CD4-positive, alpha-beta T cell treated with Interleukin-6 at 100 ng/mL for 8 hours (primary cell): Measurements from ENCODE around the gene PPDPF.

ENCODE experiments used
- DNase-seq: peaks from one replicate; pipeline ENCODE4 v3.0.0-alpha.2; 2020; ENCODE audit warnings: mixed read lengths, low spot score

The PPDPF gene

DNA sequence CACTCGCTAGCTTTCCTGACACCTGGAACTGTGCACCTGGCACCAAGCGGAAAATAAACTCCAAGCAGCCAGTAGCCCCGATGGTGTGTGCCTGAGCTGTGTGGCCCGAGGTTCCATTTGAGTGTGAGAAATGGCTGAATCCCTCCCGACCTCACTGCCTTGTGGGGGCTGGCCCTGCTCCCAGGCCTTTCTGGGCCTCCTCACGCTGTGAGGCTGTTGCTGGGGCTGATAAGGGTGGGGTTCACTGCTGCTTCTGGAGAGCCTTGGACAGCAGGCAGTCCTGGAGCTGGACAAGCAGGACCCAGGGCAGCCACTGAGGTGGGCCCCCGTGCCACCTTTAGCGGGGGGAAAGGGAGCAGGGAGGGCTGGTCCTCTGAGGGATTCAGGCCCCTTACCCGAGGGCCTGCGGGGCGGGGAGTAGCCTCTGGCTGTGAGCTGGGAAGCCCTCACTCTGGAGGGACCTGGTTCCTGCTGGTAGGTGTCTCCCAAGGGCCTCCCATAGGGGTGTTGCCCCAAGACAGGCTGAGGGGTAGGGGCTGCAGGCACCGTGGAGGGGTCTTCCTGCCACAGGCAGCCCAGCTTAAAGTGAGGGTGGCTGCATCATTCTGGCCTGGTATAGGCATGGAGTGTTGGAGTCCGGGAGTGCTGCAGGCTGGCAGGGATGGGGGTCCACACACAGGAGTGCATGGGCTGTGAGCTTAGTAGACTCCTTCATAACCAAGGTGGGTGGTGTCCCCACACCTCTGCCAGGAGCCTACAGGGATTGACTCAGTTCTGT is 1.7 kb downstream of the PPDPF start:
- DNase-seq: no peak

DNA sequence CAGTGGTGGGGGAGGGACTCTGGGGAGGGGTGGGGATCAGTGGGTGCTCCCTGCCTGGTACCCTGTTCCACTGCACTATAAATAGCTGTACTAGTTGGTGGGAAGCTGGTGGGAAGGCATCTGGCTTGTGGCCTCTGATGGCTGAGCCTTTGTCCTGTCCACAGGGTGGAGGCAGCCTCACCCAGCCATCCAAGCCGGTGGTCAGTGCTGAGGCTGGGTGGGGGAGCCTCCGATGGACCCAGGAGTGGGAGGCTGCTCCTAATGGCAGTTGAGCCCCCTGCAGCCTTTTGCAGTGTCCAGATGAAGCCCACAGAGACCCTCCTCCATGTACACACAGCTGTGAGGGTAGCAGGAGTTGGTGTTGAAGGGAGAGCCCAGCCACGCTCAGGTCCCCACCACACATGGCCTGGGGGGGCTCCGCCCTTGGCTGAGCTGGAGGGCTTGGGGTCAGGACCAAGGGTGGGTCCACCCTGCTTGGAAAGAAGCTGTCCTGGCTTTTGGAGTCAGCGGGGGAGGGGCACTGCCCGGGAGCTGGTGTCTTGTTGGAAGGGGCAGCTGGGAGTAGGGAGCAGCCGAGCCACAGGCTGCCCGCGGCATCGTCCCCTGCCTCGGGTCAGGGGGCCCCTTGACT is 2.5 kb downstream of the PPDPF start:
- DNase-seq: no peak

DNA sequence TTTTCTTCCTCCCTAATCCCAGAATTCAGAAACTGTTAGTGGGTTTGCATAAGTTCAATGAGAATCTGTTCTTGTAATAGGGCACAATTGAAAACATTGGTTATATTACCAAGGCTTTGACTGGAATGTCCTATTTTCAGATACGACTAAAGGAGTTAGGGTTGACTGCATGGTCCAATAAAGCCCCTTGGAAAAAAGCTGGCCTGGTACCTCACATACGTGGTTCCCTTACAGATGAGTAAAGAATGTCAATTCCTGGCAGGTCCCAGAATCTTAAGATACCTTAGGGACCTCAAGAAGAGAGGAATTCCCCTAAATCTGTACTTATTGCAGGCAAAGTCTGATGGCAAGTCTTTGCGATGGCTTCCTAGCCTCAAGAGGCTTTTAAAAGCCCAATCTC is 4.6 kb downstream of the PPDPF start:
- no peak for DNase-seq

DNA sequence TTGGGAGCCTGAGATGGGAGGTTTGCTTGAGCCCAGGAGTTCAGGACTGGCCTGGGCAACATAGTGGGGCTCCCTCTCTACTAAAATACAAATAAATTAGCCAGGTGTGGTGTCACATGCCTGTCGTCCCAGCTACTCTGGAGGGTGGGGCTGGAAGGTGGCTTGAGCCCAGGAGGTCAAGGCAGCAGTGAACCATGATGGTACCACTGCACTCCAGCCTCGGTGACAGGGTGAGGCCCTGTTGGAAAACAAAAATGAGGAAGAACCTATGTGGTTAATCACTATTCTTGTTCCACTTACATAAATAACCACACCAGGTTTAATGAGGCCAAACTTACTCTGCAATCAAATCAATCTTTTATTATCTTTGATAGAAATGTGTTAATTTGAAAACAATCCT is 5.4 kb downstream of the PPDPF start:
- DNase-seq: no peak

DNA sequence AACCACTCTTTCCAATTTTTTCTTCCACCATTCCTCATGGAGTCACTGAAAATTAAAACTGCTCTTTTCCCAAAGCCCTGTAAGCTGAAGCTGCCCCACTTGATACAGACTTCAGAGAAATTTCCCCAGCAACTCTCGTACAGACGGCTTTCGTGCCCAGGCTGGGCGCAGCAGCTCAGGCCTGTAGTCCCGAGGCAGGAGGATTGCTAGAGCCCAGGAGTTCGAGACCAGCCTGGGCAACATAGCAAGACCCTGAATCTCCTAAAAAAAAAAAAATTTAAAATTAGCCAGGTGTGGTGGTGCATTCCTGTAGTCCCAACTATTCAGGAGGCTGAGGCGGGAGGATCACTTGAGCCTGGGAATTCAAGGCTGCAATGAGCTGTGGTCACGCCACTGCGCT is 6.6 kb downstream of the PPDPF start:
- no peak for DNase-seq

DNA sequence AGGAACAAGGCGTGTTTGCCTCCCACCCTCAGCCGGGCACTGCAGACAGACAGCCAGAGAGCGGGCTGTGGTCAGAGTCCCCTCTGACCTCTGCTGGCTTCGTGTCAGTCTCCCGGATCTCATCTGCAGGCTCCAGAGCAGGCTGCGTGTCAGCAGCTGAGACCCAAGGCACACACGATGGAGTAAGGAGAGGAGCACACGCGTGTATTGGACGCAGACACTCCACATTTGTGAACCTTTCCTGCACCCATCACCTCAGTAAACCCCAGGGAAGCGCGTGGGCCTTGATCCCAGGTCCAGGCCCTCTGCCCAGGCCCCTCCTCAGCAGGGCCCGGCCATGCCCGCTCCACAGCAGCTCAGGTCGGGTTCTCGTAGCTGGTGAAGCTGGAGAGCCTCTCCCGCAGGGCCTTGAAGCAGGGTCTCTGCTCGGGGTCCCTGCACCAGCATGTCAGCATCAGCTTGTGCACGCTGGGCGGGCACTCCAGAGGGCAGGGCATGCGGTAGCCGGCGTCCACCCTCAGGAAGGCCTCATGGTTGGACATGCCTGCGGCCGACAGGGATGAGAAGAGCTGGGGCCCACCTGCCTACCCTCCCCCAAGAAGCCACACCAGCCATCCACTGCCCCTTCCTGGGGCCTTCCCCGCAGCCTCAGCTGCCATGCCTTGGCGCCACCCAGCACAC is 8.8 kb downstream of the PPDPF start:
- DNase-seq: no peak

DNA sequence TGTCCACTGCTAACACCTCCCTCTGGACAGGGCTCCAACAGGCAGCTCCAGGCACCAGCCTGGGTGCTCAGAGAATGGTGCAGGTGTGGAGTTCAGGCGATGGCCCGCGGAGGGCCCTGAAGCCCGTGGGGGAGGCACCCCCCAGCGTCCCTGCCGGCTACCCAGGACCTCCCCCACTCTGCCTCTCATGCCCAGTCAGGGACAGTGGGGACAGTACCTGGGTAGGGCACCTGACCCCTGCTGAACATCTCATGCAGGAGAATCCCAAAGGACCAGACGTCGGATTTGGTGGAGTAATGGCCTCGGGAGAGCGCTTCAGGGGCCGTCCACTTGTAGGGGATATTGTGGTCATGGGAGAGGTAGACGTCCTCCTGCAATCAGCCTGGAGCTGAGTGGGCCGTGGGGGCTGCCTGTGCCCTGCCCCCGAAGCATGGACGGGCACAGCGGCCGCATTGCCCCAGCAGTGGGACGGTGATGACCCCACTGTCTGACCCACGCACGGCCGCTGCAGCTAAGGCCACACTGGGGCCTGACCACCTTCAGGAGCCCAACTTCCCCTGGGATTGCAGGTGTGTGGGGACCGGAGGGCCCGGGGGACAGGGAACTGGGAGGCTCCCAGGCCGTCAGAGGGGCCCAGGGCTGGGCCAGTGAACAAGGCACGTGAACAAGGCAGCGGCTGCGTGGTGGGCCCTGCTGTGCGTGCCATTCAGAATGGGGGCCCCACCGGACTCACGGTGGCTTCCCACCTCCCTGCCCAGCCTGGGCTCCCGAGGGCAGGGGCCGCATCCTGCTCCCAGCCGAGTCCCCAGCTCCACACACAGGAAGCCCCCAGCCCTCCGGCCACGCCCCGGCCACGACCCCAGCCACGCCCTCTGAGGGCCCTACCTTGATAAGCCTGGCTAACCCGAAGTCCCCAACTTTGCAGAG is 9.6 kb downstream of the PPDPF start:
- no peak for DNase-seq

DNA sequence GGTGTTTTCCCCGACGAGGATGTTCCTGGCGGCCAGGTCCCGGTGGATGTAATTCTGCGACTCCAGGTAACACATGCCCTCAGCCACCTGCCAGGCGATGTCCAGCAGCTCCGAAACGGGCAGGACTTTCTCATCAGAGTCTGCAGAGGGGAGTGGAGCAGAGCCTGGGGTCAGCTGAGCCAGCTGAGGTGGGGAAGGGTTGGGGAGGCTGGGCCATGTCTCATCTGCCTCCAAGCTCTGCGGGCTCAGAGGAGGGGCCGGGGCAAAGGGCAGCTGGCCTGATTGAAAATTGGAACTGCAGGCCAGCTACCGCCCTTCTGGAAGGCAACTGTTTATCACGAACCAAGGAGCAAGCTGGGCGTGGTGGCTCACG is 10.2 kb downstream of the PPDPF start:
- no peak for DNase-seq

DNA sequence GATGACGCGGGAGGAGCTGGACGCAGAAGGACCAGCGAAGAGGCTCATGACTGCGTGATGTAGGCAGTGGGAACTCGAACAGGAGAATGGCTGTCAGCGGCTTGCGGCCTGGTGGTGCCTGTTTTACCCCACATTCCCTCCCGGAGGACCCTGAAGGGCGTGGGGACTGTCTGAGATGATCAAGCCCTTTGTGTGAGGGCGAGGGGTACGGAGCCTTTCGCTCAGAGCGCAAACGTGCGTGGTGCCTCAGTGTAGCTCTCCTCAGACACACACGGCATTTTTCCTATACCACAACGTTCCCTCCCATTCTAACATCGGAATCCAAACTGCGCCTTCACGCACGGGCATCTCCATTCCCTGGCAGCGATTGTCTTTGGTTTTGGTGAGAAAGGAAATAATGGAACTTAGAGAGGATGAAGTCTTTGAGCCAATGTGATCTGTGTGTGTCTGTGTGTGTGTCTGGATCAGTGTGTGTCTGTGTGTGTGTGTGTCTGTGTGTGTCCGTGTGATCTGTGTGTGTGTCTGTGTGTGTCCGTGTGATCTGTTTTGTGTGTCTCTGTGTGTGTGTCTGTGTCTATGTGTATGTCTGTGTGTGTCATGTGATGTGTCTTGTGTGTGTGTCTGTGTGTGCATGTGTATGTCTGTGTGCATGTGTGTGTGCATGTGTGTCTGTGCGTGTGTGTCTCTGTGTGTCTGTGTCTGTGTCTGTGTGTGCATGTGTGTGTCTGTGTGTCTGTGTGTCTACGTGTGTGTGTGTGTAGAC is 11.3 kb downstream of the PPDPF start:
- no peak for DNase-seq

DNA sequence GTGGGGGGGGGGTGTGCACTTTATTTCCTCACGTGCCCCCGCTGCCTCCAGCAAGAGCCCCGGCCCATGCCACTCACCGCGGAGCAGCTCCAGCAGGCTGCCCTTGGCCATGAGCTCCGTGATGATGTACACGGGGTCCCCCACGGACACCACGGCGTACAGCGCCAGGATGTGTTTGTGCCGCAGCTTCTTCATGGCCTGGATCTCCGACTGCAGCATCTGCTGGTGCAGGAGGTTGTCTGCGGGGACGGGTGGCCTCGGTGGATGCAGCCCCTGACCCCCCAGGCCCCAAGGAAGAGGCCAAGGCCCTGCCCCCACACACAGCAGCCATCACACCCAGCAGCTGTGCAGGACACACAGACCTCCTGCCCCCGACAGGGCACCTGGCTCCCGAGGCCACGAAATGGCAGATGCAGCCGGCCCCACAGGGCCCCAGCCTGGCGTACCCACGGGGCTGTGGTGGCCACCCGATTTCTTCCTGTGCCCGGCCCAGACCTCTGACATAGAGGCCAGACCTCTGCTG is 11.9 kb downstream of the PPDPF start:
- DNase-seq: no peak

DNA sequence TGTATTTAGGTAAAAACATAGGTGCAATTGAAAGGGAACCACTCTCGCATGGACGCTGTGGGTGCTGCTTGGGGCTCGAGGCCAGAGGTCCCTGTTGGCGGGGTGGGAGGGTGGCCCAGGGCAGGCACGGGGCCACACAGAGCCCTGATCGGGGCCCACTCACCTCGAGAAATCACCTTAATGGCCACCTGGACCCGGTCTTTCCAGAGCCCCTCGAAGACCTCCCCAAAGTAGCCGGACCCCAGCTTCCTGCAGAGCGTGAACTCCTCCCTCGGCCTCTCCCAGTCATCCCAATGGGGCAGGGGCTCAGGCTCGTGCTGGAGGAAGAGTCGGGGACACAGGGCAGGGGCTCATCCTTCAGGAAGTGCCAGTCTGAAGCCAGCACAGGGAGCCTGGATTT is 12.8 kb downstream of the PPDPF start:
- DNase-seq: no peak

DNA sequence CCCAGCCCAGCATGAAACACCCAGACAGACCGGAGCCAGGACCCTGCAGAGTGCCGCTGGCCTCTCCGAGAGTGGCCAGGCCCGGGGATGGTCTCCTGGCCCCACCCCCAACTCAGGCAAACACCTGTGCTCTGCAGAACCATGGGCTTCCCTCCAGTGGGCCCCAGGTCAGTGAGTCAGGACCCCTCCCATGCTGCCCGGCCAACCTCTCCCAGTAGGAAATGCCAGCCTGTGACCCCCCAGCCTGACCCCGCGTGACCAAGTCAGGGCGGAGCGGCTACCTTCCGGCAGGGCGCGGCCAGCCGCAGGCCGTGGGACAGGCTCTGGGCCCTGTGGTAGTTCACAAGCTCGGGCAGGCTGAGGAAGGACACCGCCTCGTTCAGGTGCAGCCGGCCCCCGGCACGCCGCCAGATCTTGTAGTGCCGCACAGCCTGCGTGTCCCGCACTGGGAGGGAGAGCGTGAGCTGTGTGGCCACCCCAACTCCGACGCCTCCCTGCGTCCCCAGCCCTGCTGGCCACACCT is 13.4 kb downstream of the PPDPF start:
- DNase-seq: no peak

DNA sequence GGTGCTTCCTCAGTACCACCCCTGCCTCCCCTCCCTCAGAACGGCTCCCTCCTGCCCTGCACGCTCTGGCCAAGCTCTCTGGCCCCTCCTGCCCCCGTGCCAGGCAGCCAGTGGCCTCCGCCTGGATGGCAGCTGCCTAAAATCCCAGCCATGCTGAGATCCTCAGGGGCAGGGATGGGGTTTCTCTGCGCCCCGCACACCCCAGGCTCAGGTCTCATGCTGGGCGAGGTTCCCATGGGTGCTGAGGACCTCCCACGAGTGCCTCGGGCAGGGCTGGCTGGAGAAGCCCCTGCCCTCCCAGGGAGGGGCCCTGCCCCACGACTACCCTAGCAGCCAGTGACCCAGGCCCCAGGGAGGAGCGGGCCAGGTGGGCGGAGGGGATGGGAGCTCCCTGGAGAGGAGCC is 13.9 kb downstream of the PPDPF start:
- no peak for DNase-seq

DNA sequence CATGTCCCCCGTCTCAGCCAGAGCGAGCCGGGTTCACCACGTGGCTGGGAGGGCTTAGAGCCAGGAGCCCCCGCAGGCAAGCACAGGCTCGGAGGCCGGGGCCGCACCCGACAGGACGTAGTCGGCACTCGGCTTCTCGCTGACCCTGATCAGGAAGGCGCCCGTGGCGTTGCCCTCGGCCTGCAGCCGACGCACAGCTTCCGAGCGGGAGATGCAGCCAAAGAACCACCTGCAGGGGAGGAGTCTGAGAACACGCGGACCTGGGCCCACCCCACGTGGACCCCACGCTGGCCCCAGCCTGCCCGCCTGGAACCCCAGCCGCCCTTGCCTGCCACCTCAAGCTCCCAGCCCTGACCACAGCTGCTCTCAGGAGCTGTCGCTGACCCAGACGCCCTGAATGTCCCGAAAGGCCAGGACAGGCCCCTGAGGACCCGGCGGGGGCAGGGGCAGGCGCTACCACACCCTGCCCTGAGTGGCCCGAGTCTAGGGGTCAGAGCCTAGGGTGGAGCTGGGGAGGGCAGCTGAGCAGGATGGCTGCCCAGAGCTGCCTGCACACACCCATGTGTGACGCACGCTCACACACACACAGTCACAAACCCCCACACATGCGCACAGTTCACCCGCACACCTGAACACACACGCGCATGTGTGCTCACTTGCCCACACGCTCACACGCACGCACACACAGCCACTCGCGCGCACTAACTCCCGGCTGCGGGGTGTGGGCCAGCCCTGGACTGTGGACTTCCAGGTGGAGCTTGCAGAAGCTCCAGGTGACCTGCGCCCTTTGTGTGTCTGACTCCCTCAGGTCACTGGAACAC is 14.5 kb downstream of the PPDPF start:
- DNase-seq: no peak

DNA sequence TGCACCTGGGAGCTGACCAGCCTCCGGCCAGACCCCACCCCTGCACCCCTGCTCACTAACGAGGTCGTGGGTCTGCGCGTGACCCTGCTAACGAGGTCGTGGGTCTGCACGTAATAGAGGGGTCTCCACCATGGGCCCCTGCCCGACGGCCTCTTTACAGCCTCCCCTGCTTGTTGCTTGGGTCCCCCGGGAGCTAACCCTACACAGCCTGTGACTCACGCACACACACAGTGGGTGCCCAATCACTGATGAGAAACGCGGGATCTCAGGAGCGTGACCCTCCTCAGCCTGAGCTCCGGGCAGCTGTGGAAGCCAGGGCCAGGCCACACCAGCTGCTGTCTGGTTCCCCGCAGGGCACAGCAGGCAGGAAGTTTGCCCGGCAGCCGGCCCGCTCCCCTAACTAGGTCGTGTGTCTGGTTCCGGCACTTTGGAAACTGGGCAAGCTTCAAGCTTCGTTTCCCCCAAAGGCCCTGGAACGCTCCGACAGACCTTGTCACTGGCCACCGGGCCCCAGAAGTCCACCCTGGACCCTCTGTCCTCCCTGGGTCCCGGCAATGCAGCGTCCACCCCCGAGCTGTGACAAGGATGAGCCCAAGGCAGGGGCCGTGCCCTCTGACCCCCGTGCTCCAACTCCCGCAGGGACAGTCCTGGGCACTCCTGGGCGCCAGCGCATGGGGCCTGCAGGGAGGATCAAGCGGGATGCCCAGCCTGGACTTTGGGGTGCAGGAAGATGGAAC is 15.8 kb downstream of the PPDPF start:
- no peak for DNase-seq

DNA sequence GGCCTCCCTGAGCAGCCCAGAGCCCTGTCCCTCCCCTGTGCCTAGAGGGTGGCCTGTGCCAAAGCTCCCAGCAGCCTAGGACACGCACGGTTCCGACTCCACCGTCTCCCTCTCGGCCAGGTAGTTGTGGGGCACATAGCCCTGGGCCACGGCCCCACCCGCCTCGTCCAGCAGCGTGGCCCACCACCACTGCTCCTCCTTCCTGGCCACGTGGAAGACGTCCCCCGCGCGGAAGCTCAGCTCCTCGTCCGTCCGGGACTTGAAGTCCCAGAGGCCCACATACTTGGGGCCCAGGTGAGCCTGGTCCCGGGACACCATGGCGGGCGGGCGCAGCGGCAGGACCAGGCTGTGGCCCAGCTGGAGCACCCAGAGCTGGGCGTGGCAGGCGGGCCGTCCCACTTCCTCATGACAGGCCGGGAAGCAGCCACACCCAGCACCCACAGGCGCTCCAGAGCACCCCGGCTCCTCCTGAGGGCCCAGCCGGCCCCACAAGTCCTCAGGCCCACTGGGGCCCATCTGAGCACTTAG is 16.5 kb downstream of the PPDPF start, which contains the start of gene PTK6:
Gene PTK6, minus strand, starts transcription at position 380 of the 528 bp plus-strand sequence. Its CDS starts 62 bp downstream, at position 318.
- DNase-seq: no peak

DNA sequence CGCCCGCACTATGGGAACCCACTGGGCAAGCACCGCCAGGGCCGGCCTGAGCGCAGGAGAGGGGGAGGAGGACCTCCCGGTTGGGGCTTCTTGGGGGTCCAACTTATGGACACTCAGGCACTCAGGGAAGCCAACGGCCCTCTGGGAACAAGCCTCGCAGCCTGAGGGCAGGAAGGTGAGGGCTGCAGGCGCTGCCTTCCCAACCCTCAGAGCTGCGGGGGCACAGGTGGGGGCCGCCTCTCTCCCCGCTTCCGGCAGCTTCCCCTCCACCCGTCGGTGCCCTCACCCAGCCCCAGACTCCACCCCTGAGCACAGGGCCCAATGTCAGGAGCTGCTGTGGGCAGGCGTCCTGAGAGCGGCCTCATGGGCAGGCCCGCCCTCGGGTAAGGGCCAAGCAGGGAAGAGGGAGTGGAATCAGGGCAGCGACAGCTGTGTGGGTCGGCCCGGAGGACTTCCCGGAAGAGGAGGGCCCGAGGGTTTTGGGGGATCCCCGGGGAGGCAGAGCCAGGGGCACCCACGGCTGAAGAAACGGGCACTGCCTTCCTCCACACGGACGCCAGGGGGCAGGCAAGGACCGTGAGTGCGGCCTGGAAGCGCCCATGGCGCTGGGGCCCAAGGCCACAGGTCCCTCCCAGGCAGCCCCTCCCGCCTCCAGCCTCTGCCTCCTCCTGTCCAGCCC is 17.1 kb downstream of the PPDPF start:
- peak; percentile 94 for DNase-seq
